HG03095 (cell line): Measurements from ENCODE around the gene OR6P1.

ENCODE experiments used
- ATAC-seq: cut with Tn5 transposase; IDR thresholded peaks from one replicate; pipeline ENCODE4 v1.9.1; 2021; ENCODE audit warnings: moderate library complexity; ENCODE audit not compliant: unreplicated experiment

OR6P1 gene

DNA sequence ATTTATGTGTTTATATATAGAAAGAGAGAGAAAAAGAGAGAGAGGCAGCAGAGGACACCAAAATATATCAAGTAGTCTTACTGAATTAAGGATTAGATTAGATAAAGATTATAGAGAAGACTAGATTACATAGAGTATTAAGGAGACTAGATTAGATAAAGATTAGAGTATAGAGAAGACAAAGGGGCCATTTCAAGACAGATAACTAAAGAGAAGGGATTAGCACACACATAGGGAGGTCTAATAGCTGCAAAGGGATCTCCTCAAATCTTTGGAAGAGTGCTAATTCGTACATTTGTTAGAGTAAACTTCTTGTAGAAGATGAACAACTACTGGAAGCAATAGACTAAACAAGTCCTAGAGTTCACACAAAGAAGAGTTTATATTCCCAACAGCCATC lies 50.4 kb downstream of the OR6P1 start:
- no peak for ATAC-seq

DNA sequence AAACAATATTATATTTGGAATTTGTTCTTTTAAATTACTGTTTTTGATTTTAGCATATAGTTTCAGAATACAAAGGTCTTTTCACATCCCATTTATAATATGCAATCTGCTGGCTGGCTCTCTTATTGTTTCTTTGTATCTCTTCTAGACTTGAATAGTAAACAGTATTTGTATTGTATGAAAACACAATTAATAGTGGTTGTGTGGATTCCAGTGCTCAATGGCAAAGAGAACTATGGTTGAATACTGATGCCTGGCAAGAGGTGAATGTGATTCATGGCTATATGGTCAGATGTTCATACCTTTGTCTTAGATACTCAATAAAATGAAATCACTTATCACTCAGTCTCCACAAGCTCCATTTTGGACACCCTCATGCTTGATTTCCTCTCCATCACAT lies 53.4 kb downstream of the OR6P1 start:
- ATAC-seq, result no peak
